ENCODE data around the gene MAN1A1. TPM values are rescaled to one million over a fixed set of nuclear protein-coding genes. Genes with fewer than 3 reads are reported as not detected.

MAN1A1 gene
- total RNA-seq, 6 experiments from 2014 or later: 109 to 191 (median 139) TPM

GRCh38 chr6:119308991-119309657 lies 40.4 kb downstream of the MAN1A1 start:
- no peak for DNase-seq

DNA sequence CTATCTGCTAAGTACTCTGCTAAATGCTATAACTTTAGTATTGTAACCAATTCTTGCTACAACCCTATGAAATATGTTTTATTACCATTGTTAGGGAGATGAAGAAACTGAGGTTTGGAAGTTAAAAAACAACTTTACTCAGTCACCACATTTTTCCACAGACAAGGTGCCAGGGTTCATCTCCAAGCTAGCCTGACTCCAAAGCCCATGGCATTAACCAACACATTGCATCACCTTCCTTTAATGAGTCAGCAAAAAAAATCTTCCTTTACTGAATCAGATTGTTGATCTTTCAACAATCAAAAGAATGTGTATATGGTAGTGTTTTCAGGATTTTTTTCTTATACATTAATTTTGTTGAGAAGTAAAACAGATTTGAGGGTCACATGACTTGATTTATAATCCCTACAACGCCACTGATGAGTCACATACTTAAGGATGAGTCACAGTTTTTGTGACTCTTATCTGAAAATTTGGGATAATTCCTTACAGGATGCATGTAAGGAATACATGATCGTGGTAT lies 41.5 kb downstream of the MAN1A1 start:
- no peaks in the 10 kb centered on the region for H3K27me3 ChIP-seq
- H3K4me1 ChIP-seq: peaks cover 0 to 39% (median 4%) of the 10 kb centered on the region in 4 donors
- peaks cover 0 to 7% (median 2%) of the 10 kb centered on the region in 4 donors for H3K36me3 ChIP-seq
- peak overlapping the region in 1 of 3 donors; percentile 47 for H3K27ac ChIP-seq
- DNase-seq: peak in 1 of 3 donors; percentile 61
- ATAC-seq: peak; percentile 62 to 79 (median 68)
- no peaks in the 10 kb centered on the region for H3K9me3 ChIP-seq
- intact Hi-C loops (cut with DNase I): no loop called here
- H3K4me3 ChIP-seq: no peak overlapping the region
- TF ChIP-seq, protein P1, sequence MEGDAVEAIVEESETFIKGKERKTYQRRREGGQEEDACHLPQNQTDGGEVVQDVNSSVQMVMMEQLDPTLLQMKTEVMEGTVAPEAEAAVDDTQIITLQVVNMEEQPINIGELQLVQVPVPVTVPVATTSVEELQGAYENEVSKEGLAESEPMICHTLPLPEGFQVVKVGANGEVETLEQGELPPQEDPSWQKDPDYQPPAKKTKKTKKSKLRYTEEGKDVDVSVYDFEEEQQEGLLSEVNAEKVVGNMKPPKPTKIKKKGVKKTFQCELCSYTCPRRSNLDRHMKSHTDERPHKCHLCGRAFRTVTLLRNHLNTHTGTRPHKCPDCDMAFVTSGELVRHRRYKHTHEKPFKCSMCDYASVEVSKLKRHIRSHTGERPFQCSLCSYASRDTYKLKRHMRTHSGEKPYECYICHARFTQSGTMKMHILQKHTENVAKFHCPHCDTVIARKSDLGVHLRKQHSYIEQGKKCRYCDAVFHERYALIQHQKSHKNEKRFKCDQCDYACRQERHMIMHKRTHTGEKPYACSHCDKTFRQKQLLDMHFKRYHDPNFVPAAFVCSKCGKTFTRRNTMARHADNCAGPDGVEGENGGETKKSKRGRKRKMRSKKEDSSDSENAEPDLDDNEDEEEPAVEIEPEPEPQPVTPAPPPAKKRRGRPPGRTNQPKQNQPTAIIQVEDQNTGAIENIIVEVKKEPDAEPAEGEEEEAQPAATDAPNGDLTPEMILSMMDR (IDR thresholded peaks at IDR 0.05): no peak
- no peak for TF ChIP-seq POLR2A (IDR thresholded peaks at IDR 0.05)
- 28% methylated on average over 2 of the region's 2 CpGs for WGBS (ENCODE audit: insufficient coverage, low coverage, low lambda C conversion rate, missing lambda C conversion rate)

More at GRCh38 chr6:119308991-119309657, 40.4 kb downstream of the MAN1A1 start:
- no peak overlapping the region for H3K4me3 ChIP-seq
- intact Hi-C loops (cut with DNase I): no loop called here
- peaks cover 0 to 7% (median 2%) of the 10 kb centered on the region in 4 donors for H3K36me3 ChIP-seq
- peak overlapping the region in 1 of 3 donors; percentile 47 for H3K27ac ChIP-seq
- TF ChIP-seq POLR2A (IDR thresholded peaks at IDR 0.05): no peak
- TF ChIP-seq, protein P1 (IDR thresholded peaks at IDR 0.05): no peak
- 78% methylated on average over 4 of the region's 4 CpGs for WGBS (ENCODE audit: insufficient coverage, low coverage, low lambda C conversion rate, missing lambda C conversion rate)
- H3K4me1 ChIP-seq: peaks cover 0 to 48% (median 4%) of the 10 kb centered on the region in 4 donors
- ATAC-seq: no peak
- no peaks in the 10 kb centered on the region for H3K9me3 ChIP-seq
- H3K27me3 ChIP-seq: no peaks in the 10 kb centered on the region

GRCh38 chr6:119307056-119307455 lies 42.5 kb downstream of the MAN1A1 start:
- no peak for ATAC-seq
- Histone ChIP-seq H3K9me3 (no peaks in the 10 kb centered on the region), H3K4me1 (peaks cover 0 to 30% (median 4%) of the 10 kb centered on the region in 4 donors), H3K36me3 (peaks cover 0 to 7% (median 2%) of the 10 kb centered on the region in 4 donors), H3K4me3 (no peak overlapping the region), H3K27ac (no peak overlapping the region), H3K27me3 (no peaks in the 10 kb centered on the region)
- 54% methylated on average over 1 of the region's 1 CpG for WGBS (ENCODE audit: insufficient coverage, low coverage, low lambda C conversion rate, missing lambda C conversion rate)
- no peak for DNase-seq
- TF ChIP-seq POLR2A (IDR thresholded peaks at IDR 0.05): no peak
- TF ChIP-seq, protein P1 (IDR thresholded peaks at IDR 0.05): no peak
- intact Hi-C loops (cut with DNase I): no loop called here

DNA sequence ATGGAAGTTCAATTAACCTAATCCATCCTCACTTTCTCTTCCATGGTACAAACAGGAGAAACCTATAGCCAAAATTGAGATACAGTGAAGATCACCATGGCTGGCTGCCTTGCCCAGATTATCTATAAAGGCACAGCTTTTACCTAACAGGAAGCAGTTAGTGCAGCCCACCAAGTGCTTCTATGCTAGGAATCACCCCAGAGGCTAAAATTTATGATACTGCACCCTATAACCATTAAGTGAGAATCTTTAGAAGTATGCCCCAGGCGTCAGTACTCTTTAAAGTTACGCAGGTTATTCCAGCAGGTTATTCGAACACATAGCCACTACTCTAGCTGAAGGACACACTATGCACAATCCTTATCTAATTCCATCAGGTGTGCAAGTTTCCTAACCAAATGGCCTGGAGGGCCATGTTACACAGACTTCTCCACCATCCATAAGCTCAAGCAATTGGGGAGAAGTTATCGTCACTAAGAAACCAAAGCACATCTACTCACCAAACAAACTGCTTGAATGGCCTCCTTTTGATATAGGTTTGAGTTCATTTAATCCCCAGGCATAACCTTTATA lies 43.1 kb downstream of the MAN1A1 start:
- intact Hi-C loops (cut with DNase I): no loop called here
- peaks cover 0 to 30% (median 4%) of the 10 kb centered on the region in 4 donors for H3K4me1 ChIP-seq
- H3K4me3 ChIP-seq: no peak overlapping the region
- TF ChIP-seq, protein P1 (IDR thresholded peaks at IDR 0.05): no peak
- TF ChIP-seq POLR2A (IDR thresholded peaks at IDR 0.05): no peak
- no peaks in the 10 kb centered on the region for H3K9me3 ChIP-seq
- no peak overlapping the region for H3K27ac ChIP-seq
- peaks cover 0 to 10% (median 3%) of the 10 kb centered on the region in 4 donors for H3K36me3 ChIP-seq
- no peaks in the 10 kb centered on the region for H3K27me3 ChIP-seq
- no peak for DNase-seq
- ATAC-seq: no peak
- WGBS (ENCODE audit: insufficient coverage, low coverage, low lambda C conversion rate, missing lambda C conversion rate): 53% methylated on average over 4 of the region's 4 CpGs

All from right lobe of liver (tissue), 6 donors.